Lung (tissue), 12 donors: ENCODE data around the gene OR52B2. TPM values are rescaled to one million over a fixed set of nuclear protein-coding genes. Genes with fewer than 3 reads are reported as not detected.

Experiments used
- ATAC-seq: fragments of 200-7000 bp; cut with Tn5 transposase; one replicate; pipeline ENCODE4 v1.9.1; 2020; ENCODE audit warnings: moderate number of reproducible peaks; ENCODE audit not compliant: insufficient read depth, low FRiP score
- DNase-seq, 3 donors: peaks; one replicate each; pipeline ENCODE4 v3.0.0-alpha.2; 2013 to 2017
- H3K27ac ChIP-seq, 2 donors: one replicate each; pipeline ENCODE4 v1.5.1; 2013; ENCODE audit warnings: mild to moderate bottlenecking in 2 of 2, moderate library complexity in 2 of 2, control low read depth in 1 of 2, inconsistent platforms in 1 of 2, low read depth in 1 of 2, low read length in 1 of 2
- H3K27me3 ChIP-seq, 3 donors: one replicate each; pipeline ENCODE4 v1.5.1; 2013; ENCODE audit warnings: low read length in 2 of 3; ENCODE audit not compliant: control insufficient read depth in 3 of 3, insufficient read depth in 3 of 3
- H3K36me3 ChIP-seq, 4 donors: one replicate each; pipeline ENCODE4 v1.5.1; 2013; ENCODE audit warnings: low read length in 4 of 4, mild to moderate bottlenecking in 1 of 4, moderate library complexity in 1 of 4; ENCODE audit not compliant: control insufficient read depth in 4 of 4, insufficient read depth in 4 of 4
- H3K4me1 ChIP-seq, 5 donors: one replicate each; pipeline ENCODE4 v1.5.1; 2013; ENCODE audit warnings: low read length in 5 of 5, mild to moderate bottlenecking in 2 of 5, moderate library complexity in 1 of 5; ENCODE audit not compliant: control insufficient read depth in 5 of 5, insufficient read depth in 5 of 5
- H3K4me3 ChIP-seq: one replicate; pipeline ENCODE4 v1.5.1; 2013; ENCODE audit warnings: mild to moderate bottlenecking, control low read depth, moderate library complexity
- H3K9ac ChIP-seq, 2 donors: one replicate each; pipeline ENCODE4 v1.5.1; 2013; ENCODE audit warnings: low read length in 2 of 2, control low read depth in 1 of 2; ENCODE audit not compliant: insufficient read depth in 1 of 2
- H3K9me3 ChIP-seq, 4 donors: one replicate each; pipeline ENCODE4 v1.5.1; 2013; ENCODE audit warnings: low read length in 3 of 4, mild to moderate bottlenecking in 1 of 4, moderate library complexity in 1 of 4; ENCODE audit not compliant: control insufficient read depth in 4 of 4, insufficient read depth in 3 of 4
- CTCF ChIP-seq: IDR thresholded peaks from 2 replicates; pipeline ENCODE4 v1.5.1; 2012; ENCODE audit warnings: mild to moderate bottlenecking; ENCODE audit errors: control extremely low read depth, extremely low read depth
- WGBS, 2 donors: extraction: QIAGEN DNeasy Blood & Tissue Kit; methylation state at CpG; one replicate each; pipeline ENCODE4 v1.1.7; 2013; 5-methylcytosine and 5-hydroxymethylcytosine counted together
- polyA plus RNA-seq, 2 donors: library from polyadenylated mRNA; stranded (reverse); fragments of 200-250 nt; gene quantifications; one replicate each; pipeline ENCODE4 v1.2.1, GENCODE V29; 2013
- total RNA-seq, 2 donors: library from RNA; depleted of rRNA in 1 of 2; stranded (reverse); fragments of >200 nt in 1 of 2; gene quantifications; one replicate each; pipeline ENCODE4 v1.2.1, GENCODE V29; 2014 to 2021
- donor health status: control.
- donor health status: control.
- donor health status: Bipolar disorder and iron deficiency.
- donor health status: healthy.
- donor health status: DM: yes; HTN: yes; CAD: no.

Gene OR52B2
- total and polyA plus RNA-seq, 4 donors = not detected

GRCh38 chr11:6214530-6214929 is 44.4 kb upstream of the OR52B2 start:
- peaks cover 39 to 56% (median 43%) of the 10 kb centered on the region in 4 donors for H3K36me3 ChIP-seq
- no peak for DNase-seq

GRCh38 chr11:6210274-6210955 is 40.3 kb upstream of the OR52B2 start:
- Histone ChIP-seq H3K36me3 (peaks cover 19 to 36% (median 27%) of the 10 kb centered on the region in 4 donors), H3K27ac (no peak overlapping the region), H3K27me3 (no peaks in the 10 kb centered on the region), H3K9ac (no peak overlapping the region), H3K9me3 (no peaks in the 10 kb centered on the region), H3K4me3 (no peak overlapping the region), H3K4me1 (no peaks in the 10 kb centered on the region)
- 97 to 99% methylated on average over 9 of the region's 9 CpGs for WGBS, 2 donors
- DNase-seq (no peak), ATAC-seq (no peak)
- TF ChIP-seq CTCF = no peak

More at GRCh38 chr11:6214530-6214929, 44.4 kb upstream of the OR52B2 start:
- Histone ChIP-seq H3K27ac (no peak overlapping the region), H3K9ac (no peak overlapping the region), H3K4me3 (no peak overlapping the region), H3K4me1 (peaks cover 0 to 5% (median 0%) of the 10 kb centered on the region in 5 donors), H3K9me3 (no peaks in the 10 kb centered on the region), H3K27me3 (no peaks in the 10 kb centered on the region)
- WGBS, 2 donors = 96 to 97% methylated on average over 10 of the region's 10 CpGs
- no peak for TF ChIP-seq CTCF
- no peak for ATAC-seq

- 97 to 98% methylated on average over 12 of the region's 12 CpGs for WGBS, 2 donors
- no peak for TF ChIP-seq CTCF
- Histone ChIP-seq H3K36me3 (peaks cover 19 to 36% (median 27%) of the 10 kb centered on the region in 4 donors), H3K9ac (no peak overlapping the region), H3K27ac (no peak overlapping the region), H3K27me3 (no peaks in the 10 kb centered on the region), H3K4me3 (no peak overlapping the region), H3K4me1 (no peaks in the 10 kb centered on the region), H3K9me3 (no peaks in the 10 kb centered on the region)
- ATAC-seq (no peak), DNase-seq (no peak)
These were observed 39.7 kb upstream of the OR52B2 start for GRCh38 chr11:6209801-6210200.
